Measurements from ENCODE around the gene H2BK1.
A peak's percentile ranks its signal among the peaks of the same experiment; 100 is the strongest.

Gene H2BK1

GRCh38 chr7:151179287-151179860, 30.9 kb downstream of the H2BK1 start:
- no peak for DNase-seq (ENCODE audit: low spot score)

DNA sequence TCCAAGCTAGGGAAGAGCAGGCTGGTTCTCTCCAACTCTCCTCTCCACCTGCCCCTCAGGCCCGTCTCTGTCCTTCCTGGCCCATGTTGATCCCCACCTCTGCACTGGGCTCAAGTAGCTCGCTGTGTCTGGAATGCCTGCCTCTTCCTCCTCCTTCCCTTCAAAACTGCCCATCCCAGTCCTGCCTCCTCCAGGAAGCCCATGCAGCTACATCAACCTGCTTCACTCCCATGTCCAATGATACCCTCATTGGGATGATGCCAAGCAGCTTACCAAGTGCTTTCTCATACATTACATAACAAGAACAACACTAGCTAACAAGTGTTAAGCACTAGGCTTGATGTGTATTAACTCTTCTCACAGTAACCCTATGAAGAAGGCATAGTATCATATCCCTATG, 31.5 kb downstream of the H2BK1 start:
- DNase-seq (ENCODE audit: low spot score), result no peak

DNA sequence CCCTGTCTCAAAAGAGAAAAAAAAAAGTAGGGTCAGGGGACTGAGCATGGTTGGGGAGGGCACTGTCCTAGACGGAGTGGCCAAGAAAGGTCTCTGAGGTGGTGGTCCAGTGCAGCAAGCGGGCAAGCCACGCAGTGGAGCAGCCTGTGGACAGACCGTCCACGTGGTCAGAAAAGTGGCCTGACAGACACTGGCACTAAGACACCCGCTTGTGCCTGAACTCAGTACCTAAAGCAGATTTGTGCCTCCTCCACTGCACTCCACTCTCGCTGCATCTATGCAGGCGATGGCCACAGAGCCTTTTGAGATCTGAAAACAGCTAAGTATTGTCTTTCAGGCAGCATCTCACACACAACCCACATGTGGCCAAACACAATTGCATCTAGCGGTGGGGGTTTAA, 32.1 kb downstream of the H2BK1 start:
- no peak for DNase-seq (ENCODE audit: low spot score)

DNA sequence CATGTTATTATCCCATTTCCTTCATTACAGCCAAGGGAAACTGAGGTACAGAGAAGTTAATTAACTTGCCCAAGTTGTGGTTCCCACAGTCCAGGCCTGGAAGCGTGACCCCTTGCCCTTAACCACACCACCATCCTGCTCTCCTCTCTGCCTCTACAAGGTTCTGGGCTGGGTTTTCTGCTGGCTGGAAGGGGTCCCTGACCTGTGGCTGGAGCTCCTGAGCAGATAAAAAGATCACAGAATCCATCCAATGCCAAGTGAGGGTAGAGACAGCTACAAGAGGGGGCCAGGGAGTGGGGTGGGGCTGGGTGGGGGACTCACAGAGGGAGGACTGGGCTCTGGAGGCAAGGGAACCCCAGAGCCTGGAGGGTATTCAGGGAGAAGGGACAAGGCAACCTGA, 33.0 kb downstream of the H2BK1 start:
- DNase-seq (ENCODE audit: low spot score), result no peak

- DNase-seq (ENCODE audit: low spot score), result no peak
These were observed 33.9 kb downstream of the H2BK1 start for GRCh38 chr7:151176401-151176800.

- no peak for DNase-seq (ENCODE audit: low spot score)
These were observed 34.4 kb downstream of the H2BK1 start for GRCh38 chr7:151175793-151176311.

DNA sequence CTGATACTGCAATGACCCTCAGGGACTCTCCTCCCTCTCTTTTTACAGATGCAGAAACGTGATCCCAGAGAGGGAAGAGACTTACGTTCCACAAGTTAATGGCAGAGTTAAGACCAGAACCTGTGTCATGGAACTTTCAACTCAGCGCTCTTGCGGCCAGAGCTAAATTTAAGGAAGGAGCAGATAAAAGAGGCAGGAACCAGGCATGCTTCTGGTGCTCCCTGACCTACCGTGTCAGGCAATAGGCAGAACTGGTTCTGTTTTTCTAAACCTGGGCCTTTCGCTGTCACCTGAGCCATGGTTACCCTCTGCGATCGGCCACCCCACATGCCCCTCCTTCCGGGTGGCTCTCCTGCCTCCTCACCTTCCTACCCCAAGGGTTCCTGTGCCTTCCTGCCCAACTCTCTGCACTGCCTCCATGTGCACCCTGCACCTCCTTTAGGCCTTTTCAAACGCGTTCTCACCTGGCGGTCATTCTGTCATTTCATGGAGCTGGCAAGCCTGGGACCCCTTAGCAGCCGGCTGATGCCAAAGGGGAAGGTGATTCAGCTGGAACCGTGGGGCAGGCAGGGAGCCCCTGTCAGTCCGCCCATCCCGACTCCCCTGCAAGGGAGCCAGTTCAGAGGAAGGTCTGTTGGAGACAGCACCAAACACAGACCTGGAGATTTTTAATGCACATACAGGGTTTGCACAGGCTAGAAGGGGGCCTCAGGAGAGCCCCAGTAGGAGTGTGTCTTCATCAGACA, 35.1 kb downstream of the H2BK1 start:
- DNase-seq (ENCODE audit: low spot score), result no peak

DNA sequence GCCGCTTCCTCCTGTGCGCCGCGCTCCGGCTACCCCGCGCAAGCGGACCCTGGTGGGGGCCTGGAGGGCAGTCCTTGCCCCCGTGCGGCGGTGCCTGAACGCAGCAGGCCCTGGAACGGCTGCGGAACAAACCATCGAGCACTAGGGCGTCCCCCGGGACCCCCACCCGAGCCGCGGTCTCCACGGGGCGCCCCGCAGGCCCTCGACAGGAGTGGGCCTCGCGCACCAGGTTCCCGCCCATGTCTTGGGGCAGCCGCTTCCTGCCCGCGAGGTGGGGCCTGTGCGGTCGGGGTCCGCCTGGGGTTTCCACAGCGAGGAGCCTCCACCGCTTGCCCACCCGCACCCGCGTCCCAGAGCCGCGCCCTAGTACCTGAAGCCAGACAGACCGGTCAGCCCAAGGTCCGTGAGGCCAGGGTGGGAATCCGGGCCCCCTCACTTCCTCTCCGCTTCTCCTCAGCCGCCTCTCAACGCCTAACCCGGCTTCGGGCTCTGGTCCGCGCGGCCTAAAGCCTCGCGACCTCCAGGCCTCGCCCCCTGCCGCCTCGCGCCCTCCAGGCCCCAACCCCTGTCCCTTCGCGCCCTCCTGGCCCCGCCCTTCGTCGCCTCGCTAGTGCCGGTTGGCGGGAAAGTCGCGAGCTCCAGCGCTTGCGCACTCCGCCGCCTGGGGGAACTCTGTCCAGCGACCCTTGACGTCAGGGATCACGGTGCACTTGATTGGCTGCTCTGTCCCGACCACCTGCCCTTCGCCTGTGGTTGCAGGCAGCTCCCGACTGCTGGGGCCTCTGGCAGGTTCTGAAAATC, 35.8 kb downstream of the H2BK1 start:
- DNase-seq (ENCODE audit: low spot score), result no peak

- no peak for DNase-seq (ENCODE audit: low spot score)
These were observed 36.7 kb downstream of the H2BK1 start for GRCh38 chr7:151173386-151174245.

- peak; percentile 89 for DNase-seq (ENCODE audit: low spot score)
These were observed 37.8 kb downstream of the H2BK1 start for GRCh38 chr7:151172273-151173141.

GRCh38 chr7:151168787-151169162, 41.5 kb downstream of the H2BK1 start:
- no peak for DNase-seq (ENCODE audit: low spot score)

GRCh38 chr7:151168003-151168786, 42.1 kb downstream of the H2BK1 start:
- no peak for DNase-seq (ENCODE audit: low spot score)

- no peak for DNase-seq (ENCODE audit: low spot score)
These were observed 42.9 kb downstream of the H2BK1 start, which contains the start of gene GBX1 for GRCh38 chr7:151167197-151167961. TSS of gene GBX1 (minus strand) at chr7:151167694. CDS start at chr7:151167548, 146 bp downstream.

GRCh38 chr7:151166629-151167196, 43.6 kb downstream of the H2BK1 start:
- no peak for DNase-seq (ENCODE audit: low spot score)

DNA sequence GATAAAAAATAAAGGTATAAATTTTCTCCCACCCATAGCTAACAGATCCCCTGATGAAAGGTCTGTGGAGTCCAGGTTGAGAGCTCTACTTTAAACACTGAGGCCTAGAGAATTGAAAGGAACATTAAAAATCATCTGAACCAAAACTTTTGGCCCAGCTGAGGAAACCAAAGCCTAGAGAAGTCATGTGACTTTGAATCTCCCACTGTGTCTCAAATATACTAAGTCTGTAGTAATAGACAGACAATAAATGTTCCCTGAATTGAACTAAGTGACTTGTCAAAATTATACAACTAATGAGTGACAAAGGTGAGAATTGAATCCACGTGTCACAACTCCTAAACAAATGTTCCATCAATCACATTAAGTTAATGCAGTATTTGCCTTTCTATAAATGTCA, 48.5 kb downstream of the H2BK1 start:
- no peak for DNase-seq (ENCODE audit: low spot score)

All from left forelimb (tissue), 1 donor.